ENCODE measurements around the gene ACTR2.

DNA sequence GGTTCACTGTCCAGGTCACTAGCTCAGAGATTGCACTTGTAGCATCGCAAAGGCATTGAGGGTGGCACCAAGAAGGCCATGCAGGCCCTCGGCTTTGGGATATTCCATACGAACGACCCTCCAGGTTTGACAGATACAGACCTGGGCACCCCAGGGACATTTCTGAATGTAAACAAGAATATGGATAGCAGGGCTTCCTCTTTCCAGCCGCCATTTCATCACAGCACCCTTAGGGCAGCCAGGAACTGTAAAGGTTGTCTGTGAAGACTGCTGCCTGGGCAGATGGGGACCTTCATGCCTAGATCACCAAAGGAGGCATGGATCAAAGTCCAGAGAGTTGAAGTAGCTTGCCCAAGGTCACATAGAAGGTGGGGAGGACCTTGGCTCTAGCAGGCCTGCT, 70.5 kb downstream of the ACTR2 start:
- no peak for TF ChIP-seq POLR2A (IDR thresholded peaks at IDR 0.05)
- TF ChIP-seq, protein P1, sequence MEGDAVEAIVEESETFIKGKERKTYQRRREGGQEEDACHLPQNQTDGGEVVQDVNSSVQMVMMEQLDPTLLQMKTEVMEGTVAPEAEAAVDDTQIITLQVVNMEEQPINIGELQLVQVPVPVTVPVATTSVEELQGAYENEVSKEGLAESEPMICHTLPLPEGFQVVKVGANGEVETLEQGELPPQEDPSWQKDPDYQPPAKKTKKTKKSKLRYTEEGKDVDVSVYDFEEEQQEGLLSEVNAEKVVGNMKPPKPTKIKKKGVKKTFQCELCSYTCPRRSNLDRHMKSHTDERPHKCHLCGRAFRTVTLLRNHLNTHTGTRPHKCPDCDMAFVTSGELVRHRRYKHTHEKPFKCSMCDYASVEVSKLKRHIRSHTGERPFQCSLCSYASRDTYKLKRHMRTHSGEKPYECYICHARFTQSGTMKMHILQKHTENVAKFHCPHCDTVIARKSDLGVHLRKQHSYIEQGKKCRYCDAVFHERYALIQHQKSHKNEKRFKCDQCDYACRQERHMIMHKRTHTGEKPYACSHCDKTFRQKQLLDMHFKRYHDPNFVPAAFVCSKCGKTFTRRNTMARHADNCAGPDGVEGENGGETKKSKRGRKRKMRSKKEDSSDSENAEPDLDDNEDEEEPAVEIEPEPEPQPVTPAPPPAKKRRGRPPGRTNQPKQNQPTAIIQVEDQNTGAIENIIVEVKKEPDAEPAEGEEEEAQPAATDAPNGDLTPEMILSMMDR (IDR thresholded peaks at IDR 0.05), result no peak
- no peak for TF ChIP-seq EP300 (IDR thresholded peaks at IDR 0.05)
